Activated T-cell treated with anti-CD3 and anti-CD28 coated beads for 24 hours (primary cell): ENCODE results near the gene MYO3B.

Experiments
- DNase-seq: peaks from one replicate; pipeline ENCODE4 v3.0.0-alpha.2; 2020; ENCODE audit warnings: low read depth

MYO3B gene

GRCh38 chr2:170161516-170162270, 16.3 kb upstream of the MYO3B start:
- no peak for DNase-seq

GRCh38 chr2:170162271-170162632, 15.7 kb upstream of the MYO3B start:
- DNase-seq: no peak

DNA sequence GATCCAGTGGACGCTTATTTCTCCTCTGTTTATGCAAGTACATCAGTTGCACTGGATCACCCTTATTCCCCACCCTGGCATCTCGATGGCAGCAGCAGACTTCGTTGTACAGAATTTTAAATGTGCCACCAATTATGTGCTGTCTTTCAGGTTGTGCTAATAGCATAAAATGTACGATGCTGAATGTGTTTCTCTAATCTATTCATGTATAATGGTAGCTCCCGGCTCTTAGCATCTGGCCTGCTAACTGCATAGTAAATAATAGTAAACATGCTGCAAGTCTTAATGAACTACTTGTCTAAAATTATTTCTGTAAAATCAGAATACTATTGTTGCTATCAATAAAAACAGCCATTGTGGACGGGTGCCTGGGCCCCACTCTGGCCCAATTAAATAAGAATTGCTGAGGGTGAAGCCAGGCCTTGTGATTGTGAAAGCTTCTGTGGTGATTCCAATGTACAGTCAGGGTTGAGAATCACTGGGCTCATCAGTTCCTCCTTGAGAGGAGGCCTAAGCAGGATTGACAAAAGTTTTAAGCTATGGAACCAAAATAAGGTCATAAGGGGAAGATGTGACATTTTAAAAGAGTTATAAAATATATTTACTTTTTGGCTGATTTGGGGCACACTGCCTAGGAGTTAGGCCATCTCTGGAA, 14.4 kb upstream of the MYO3B start:
- no peak for DNase-seq

GRCh38 chr2:170165129-170165528, 12.8 kb upstream of the MYO3B start:
- DNase-seq: no peak

- no peak for DNase-seq
These were observed 11.2 kb upstream of the MYO3B start for GRCh38 chr2:170166735-170167134.

DNA sequence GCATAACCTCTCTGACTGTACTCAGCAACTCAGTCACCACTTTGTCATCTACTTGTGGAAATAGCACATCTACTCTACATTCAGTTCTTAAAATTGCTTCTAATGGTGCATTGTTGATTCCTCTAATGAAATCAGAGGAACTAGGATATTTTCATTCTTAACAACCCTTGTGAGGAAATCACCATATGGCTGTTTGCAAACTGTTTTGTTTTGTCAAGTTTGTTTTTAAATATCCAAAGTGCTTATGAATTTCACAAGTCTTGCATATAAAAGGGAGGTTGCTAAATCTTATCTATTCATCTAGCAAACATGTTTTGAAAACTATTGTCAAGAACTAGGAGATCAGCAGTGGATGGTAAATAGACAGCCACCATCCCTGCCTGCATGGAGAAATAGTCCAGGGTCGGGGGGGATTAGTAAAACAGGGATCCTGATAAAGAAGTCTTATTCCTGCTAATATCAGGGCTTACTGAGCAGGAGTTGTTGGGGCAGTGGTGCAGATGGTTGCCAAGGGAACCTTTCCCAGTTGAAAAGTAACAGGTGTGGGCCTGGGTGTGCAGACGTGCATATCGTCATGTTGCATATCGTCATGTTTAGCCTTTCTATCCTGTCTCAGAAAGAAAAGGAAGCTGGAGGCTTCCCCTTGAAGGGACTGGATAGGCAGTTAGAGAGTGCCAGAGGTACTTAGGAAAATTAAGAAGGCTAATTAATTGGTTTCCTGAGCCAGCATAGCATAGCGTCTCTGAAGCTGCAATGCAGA, 7.5 kb upstream of the MYO3B start:
- DNase-seq: no peak

DNA sequence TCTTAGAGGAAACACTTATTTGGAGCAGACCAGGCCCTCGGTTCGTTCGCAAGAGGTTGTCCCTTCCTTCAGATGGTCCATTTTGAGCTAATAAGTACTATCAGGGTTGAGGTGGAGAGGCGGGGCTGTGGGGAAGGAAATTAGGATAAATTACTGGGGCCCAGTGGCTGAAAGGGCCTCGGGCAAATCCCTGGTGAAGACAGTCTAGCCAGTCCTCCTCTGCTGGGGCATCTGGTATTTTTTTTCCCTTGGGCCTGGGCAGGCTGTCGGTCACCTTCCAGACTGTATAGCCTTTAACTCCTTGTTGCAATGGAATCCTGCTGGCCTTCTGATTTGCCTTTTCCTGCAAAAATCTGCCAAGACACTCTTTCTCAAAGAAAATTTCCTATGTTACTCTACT, 1.7 kb upstream of the MYO3B start:
- DNase-seq: no peak

GRCh38 chr2:170180031-170180566, 2.2 kb downstream of the MYO3B start:
- no peak for DNase-seq

GRCh38 chr2:170181602-170182001, 3.7 kb downstream of the MYO3B start:
- no peak for DNase-seq

- no peak for DNase-seq
These were observed 7.4 kb downstream of the MYO3B start for GRCh38 chr2:170185319-170185718.

GRCh38 chr2:170189757-170190156, 11.8 kb downstream of the MYO3B start:
- DNase-seq: no peak

DNA sequence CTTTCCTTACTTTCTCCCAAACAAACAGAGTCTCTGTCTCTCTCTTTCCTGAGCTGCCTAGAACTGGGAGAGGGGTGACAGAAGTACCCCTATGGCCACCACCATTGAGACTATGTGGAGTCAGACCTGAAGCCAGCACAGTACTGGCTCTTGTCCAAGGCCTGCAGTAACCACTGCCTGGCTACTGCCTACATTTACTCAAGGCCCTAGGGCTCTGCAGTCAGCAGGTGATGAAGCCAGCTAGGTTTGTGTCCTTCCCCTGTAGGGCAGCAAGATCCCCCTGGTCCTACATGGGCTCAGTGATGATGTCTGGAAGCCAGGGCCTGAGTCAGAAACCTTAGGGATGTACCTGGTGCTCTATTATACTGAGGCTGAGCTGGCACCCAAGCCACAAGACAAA, 12.2 kb downstream of the MYO3B start:
- DNase-seq: no peak

DNA sequence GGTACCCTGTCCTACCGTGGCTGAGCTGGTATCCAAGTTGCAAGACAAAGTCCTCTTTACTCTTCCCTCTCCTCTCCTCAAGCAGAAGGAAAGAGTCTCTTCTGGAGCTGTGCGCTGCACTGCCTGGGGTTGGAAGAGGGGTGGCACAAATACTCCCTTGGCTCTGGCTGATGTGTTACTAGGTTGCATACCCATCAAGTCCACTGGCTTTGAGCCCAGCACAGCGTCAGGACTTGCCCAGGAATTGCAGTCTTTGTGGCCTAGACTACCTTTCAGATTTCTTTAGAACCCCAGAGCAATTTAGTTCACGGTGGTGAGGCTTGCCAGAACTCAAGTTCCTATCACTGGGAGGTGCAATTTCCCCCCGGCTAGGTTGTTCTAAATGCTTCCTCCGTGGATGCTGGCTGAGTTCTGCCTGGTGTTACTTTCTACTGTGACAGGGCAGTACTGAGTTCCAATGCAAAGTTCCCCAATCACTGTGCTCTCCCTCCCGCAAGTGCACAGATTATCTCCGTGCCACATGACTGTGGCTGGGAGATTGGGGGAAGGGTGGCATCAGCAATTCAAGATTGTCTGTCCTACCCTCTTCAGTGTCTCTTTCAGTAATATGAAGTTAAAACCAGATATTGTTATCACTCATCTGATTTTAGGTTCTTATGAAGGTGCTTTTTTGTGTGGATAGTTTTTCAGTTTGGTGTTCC, 13.4 kb downstream of the MYO3B start:
- no peak for DNase-seq

- no peak for DNase-seq
These were observed 19.0 kb downstream of the MYO3B start for GRCh38 chr2:170196963-170197362.

DNA sequence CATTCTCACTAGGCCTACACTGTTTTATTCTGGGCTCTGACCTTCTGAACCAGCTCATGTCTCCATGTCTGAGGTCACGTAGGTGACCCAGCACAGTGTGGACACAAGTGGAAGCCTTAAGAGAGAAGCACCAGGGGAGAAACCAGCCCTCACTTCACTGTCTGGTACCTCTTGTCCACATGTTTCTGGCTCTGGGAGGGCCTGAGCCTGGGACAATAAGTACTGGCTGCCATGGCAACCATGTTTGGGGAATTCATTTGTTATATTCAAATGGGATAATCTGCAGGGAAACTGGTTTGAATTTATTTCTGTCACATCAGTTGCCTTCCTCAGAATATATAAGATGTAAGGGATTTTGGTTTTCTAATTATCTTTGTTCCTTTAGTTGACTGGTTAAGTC, 23.3 kb downstream of the MYO3B start:
- DNase-seq: no peak

DNA sequence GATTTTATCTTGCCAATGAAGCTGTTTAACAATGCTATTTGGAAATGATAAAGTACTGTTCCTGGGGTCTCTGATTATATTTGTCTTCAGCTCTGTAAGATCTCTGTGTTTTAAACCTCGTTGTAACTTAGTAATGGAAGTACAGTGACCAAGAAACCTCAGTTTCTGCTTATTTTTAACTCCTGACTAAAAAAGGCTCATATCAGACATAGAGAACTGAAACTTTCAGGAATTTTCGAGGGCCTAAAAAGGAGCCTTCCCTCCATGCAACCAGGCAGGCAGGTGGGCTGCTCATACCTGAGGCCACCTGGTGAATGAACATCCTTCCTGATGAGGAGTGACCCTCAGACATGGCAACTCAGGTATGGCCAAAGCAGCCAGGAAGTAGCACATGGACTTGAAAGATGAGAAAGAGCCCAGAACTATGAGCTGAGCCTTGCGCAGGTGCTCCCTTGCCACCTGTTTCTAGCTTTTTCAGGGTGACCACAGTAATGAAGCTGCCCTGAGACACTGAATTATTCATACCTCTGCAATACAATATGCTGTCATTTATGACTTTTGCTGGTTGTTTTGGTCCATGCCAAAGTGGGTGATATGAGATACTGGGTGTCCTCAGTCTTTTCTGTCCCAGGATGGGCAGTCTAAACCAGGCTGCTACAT, 23.9 kb downstream of the MYO3B start:
- no peak for DNase-seq

- no peak for DNase-seq
These were observed 24.5 kb downstream of the MYO3B start for GRCh38 chr2:170202437-170202836.

DNA sequence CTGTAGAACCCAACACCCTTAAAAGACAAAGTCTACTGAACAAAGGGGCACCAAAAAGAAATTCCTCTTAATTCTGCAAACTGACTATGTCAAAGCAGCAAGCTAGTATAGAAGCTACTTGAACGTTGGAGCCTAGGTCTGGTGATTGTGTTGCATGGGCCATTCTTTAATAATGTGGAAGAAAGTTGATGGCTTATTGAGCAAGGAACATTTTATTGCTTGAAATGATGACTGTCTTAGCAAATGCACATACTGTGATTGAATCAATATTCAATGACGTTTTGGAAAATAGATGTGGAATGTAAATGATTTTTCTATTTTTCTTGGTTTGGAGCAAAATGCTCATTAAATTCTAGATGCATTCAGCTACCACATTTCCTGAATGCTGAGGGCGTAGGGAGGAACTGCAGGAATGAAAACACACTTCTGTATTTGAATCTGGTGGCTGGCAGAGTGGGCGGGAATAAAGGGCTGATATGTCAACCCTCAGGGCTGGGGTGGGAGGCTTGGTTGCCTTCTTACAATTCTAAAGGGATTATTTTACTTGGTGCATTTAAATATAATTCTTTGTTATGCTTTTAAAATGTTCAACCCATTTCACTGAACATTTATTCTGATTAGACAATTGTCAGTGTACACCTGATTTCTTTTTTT, 26.5 kb downstream of the MYO3B start:
- DNase-seq: no peak

DNA sequence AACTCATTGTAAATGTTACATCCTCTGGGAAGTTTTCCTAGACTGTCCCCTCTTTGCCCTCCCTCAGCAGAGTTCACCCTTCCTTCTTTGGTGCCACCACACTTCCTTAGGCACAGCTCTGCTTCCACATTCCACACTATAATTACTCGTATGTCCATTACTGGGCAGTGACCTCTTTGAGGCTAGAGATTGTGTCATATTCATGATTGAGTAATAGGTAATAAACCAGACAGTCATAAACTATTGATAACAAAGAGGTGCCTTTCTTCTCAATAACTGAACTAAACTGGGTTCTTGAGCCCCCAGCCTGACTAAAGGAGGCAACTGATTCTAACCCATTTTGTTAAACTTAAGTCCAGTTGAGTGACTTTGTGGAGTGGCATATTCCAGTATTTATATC, 28.3 kb downstream of the MYO3B start:
- no peak for DNase-seq

DNA sequence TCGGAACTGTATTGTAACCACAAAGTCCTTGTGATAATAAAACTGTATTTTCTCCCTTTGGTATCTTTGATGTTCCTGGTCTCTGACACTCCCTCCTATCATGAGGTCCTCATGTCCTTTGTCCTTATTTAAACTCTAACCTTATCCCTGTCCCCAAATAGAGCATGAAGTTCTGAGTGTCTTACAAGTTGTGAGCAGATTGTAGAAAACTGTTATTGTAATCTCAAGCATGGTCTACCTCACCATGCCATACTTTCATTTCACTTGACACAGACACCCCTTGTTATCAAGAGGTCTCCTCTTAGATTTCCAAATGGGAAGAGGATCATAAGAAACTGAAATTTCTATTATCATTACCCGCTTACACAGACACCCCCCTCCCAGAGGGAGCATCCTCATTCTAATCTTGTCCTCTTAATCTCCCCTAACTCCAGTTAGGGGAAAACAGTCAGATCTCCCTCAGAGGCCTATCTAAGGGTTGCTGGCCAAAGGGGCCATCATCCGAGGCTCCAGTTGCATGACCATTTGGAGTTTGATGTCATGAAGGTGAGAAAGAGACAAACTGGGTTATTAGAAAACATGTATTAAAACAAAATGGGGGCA, 29.0 kb downstream of the MYO3B start:
- DNase-seq: no peak

DNA sequence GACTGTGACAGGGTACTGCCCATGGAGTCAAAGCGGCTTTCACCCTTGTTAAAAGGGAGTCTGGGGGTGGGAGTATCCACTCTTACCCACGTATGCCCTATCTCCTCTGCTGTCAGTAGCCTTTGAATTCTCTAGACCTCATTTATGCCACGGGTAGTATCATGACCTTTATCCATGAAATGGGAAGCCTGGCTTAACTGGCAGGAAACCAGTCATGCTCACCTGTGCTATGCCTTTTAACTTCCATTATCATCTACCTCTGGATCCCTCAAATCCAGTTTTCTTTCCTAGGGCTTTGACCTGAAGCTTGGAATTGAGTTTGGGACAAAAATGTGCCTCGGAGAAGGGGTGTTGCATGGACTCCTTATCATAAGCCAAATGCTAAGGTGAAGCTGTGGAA, 30.0 kb downstream of the MYO3B start:
- no peak for DNase-seq
